HL-60 (cell line): ENCODE data around the gene CARD14.

Experiments used
- POLR2AphosphoS5 ChIP-seq: IDR thresholded peaks from 2 replicates; pipeline ENCODE4 v1.6.1; 2012; ENCODE audit warnings: low read depth
- TF ChIP-seq, protein P1 (sequence below): IDR thresholded peaks from one replicate; pipeline ENCODE4 v1.5.1; 2011; ENCODE audit warnings: low read length, control low read depth, inconsistent platforms; ENCODE audit not compliant: insufficient read depth

DNA sequence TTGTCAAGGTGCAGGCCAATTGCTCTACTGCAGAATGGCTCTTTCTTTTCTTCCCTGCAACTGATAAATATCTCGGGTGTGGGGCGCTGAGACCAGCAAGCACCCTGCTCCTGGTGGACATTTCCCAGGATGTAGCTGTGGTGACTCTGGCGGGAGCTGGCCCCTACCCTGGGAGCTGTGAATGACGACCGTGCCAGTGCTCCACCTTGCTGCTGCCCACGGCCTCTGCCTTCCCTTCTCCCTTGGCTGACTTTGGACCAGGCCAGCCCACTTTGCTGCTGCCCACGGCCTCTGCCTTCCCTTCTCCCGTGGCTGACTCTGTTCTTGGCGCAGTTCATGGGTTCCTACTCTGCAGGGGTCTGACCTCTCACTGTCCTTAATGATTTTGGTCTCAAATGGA is 16.1 kb downstream of the CARD14 start:
- TF ChIP-seq, protein P1, sequence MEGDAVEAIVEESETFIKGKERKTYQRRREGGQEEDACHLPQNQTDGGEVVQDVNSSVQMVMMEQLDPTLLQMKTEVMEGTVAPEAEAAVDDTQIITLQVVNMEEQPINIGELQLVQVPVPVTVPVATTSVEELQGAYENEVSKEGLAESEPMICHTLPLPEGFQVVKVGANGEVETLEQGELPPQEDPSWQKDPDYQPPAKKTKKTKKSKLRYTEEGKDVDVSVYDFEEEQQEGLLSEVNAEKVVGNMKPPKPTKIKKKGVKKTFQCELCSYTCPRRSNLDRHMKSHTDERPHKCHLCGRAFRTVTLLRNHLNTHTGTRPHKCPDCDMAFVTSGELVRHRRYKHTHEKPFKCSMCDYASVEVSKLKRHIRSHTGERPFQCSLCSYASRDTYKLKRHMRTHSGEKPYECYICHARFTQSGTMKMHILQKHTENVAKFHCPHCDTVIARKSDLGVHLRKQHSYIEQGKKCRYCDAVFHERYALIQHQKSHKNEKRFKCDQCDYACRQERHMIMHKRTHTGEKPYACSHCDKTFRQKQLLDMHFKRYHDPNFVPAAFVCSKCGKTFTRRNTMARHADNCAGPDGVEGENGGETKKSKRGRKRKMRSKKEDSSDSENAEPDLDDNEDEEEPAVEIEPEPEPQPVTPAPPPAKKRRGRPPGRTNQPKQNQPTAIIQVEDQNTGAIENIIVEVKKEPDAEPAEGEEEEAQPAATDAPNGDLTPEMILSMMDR: no peak
- no peak for TF ChIP-seq POLR2AphosphoS5
